Lower lobe of right lung (tissue), 2 donors: ENCODE measurements around the gene NSL1. TPM values are rescaled to one million over a fixed set of nuclear protein-coding genes. Genes with fewer than 3 reads are reported as not detected.

Experiments
- ATAC-seq, 2 donors: fragments of 200-7000 bp; cut with Tn5 transposase; one replicate each; pipeline ENCODE4 v1.9.1; 2020 to 2022; ENCODE audit warnings: mild to moderate bottlenecking in 2 of 2, moderate library complexity in 2 of 2
- DNase-seq: peaks from one replicate; pipeline ENCODE4 v3.0.0-alpha.2; 2020
- H3K27ac ChIP-seq: fragments of 200-600 bp; one replicate; pipeline ENCODE4 v1.8.0; 2022
- H3K27me3 ChIP-seq: fragments of 200-600 bp; one replicate; pipeline ENCODE4 v1.8.0; 2022; ENCODE audit warnings: low read depth
- H3K36me3 ChIP-seq: fragments of 200-600 bp; one replicate; pipeline ENCODE4 v1.8.0; 2022; ENCODE audit warnings: mild to moderate bottlenecking
- H3K4me1 ChIP-seq: fragments of 200-600 bp; one replicate; pipeline ENCODE4 v1.8.0; 2022
- H3K4me3 ChIP-seq: fragments of 200-600 bp; one replicate; pipeline ENCODE4 v1.8.0; 2022; ENCODE audit warnings: mild to moderate bottlenecking
- H3K9me3 ChIP-seq: fragments of 200-600 bp; one replicate; pipeline ENCODE4 v1.8.0; 2022
- intact Hi-C: fragments of 100-400 bp; cut with DNase I; formaldehyde crosslinking; loops from one replicate; pipeline ENCODE4 v1.11.0; 2022
- total RNA-seq: library from RNA; stranded (reverse); fragmentation: NEBNext Ultra II Directional; extraction: Animal tissue kit (Norgen Biotek cat#: 25700); gene quantifications from one replicate; pipeline ENCODE4 v1.2.1, GENCODE V29; 2021
- TF ChIP-seq, protein P1 (sequence below): fragments of 200-600 bp; IDR thresholded peaks from one replicate; pipeline ENCODE4 v1.8.0; 2022; ENCODE audit warnings: antibody characterized with exemption, mild to moderate bottlenecking
- donor health status: DM: no; HTN: yes; CAD: no; lungs with severe emphysema.

The NSL1 gene
- total RNA-seq, 1 donor from 2014 or later = 30.8 TPM

- H3K27ac ChIP-seq = no peak overlapping the region
- intact Hi-C loops = no loop called here
- DNase-seq (no peak), ATAC-seq (no peak)
- TF ChIP-seq, protein P1, sequence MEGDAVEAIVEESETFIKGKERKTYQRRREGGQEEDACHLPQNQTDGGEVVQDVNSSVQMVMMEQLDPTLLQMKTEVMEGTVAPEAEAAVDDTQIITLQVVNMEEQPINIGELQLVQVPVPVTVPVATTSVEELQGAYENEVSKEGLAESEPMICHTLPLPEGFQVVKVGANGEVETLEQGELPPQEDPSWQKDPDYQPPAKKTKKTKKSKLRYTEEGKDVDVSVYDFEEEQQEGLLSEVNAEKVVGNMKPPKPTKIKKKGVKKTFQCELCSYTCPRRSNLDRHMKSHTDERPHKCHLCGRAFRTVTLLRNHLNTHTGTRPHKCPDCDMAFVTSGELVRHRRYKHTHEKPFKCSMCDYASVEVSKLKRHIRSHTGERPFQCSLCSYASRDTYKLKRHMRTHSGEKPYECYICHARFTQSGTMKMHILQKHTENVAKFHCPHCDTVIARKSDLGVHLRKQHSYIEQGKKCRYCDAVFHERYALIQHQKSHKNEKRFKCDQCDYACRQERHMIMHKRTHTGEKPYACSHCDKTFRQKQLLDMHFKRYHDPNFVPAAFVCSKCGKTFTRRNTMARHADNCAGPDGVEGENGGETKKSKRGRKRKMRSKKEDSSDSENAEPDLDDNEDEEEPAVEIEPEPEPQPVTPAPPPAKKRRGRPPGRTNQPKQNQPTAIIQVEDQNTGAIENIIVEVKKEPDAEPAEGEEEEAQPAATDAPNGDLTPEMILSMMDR = no peak
- no peaks in the 10 kb centered on the region for H3K9me3 ChIP-seq
- H3K36me3 ChIP-seq = no peaks in the 10 kb centered on the region
- H3K4me3 ChIP-seq = no peak overlapping the region
- H3K27me3 ChIP-seq = no peaks in the 10 kb centered on the region
- peaks cover 49% of the 10 kb centered on the region for H3K4me1 ChIP-seq
Measured at GRCh38 chr1:212754193-212754592, 37.4 kb downstream of the NSL1 start.

- TF ChIP-seq, protein P1 = no peak
- no peaks in the 10 kb centered on the region for H3K9me3 ChIP-seq
- H3K4me3 ChIP-seq = no peak overlapping the region
- intact Hi-C loops = no loop called here
- no peaks in the 10 kb centered on the region for H3K36me3 ChIP-seq
- peaks cover 49% of the 10 kb centered on the region for H3K4me1 ChIP-seq
- H3K27ac ChIP-seq = no peak overlapping the region
- ATAC-seq (no peak), DNase-seq (no peak)
- no peaks in the 10 kb centered on the region for H3K27me3 ChIP-seq
Measured at GRCh38 chr1:212753749-212754148, 37.8 kb downstream of the NSL1 start.

DNA sequence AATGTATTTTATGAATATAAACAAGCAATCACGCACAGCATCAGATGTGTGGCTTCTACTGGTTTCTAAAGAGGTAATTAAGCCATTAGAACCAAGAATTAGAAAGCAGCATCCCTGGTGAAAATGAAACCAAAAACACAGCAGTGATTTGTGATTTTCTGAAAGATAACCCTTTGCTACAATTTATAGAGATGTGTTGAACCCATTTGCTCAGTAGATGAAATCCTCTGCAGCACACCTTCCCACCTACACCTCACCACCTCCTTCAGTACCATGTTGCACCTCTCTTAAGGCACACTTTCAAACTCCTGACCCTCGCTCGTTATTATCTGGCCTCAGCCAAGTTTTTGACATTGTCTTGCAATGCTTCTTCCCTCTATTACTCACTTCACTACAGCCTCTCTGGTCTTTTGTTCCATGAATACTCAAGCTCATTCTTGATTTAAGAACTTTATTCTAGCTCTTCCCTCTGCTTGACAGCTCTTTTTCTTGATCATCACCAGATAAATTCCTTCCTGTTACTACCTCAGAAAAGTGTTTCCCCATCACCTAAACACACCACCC, 38.6 kb downstream of the NSL1 start:
- peak in 1 of 2 donors; percentile 30 for ATAC-seq
- peak overlapping the region; percentile 1 for H3K4me3 ChIP-seq
- H3K4me1 ChIP-seq = peaks cover 49% of the 10 kb centered on the region
- no peaks in the 10 kb centered on the region for H3K36me3 ChIP-seq
- H3K9me3 ChIP-seq = no peaks in the 10 kb centered on the region
- TF ChIP-seq, protein P1 = no peak
- H3K27me3 ChIP-seq = no peaks in the 10 kb centered on the region
- H3K27ac ChIP-seq = no peak overlapping the region
- intact Hi-C loops = no loop called here
- no peak for DNase-seq

DNA sequence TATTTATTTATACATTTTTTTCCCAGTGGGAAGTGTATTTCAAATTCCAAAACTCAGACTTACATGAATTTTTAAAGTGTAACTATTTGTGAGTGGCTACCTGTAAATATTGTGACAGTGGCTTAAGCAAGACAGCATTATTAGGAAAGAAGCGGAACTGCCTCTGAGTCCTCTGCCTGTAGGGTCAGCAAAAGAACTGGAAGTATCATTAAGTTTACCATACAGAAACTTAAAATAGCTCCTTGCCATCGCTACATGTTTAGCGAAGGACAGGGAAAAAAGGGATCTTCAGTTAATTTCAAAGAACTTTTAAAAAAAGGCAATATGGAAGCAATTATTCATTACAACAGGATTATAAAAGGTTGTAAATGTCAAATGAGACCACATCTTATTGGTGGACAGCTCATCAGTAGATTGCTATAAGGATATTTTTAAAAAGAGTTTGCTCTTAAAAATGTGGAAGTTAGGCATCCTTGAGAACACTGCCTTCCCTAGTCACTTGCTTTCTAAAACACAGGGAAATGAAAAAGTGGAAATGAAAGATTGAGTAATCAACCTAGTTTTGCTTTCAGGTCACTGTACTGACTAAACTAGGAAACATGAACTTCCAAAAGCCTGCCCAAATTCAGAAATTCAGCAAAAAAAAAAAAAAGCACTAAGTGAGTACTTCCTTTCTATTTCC, 39.2 kb downstream of the NSL1 start:
- Histone ChIP-seq H3K36me3 (no peaks in the 10 kb centered on the region), H3K4me1 (peaks cover 49% of the 10 kb centered on the region), H3K9me3 (no peaks in the 10 kb centered on the region), H3K4me3 (peak overlapping the region; percentile 1), H3K27ac (no peak overlapping the region), H3K27me3 (no peaks in the 10 kb centered on the region)
- ATAC-seq (peak; percentile 76 to 77), DNase-seq (no peak)
- intact Hi-C loops = no loop called here
- TF ChIP-seq, protein P1 = no peak

DNA sequence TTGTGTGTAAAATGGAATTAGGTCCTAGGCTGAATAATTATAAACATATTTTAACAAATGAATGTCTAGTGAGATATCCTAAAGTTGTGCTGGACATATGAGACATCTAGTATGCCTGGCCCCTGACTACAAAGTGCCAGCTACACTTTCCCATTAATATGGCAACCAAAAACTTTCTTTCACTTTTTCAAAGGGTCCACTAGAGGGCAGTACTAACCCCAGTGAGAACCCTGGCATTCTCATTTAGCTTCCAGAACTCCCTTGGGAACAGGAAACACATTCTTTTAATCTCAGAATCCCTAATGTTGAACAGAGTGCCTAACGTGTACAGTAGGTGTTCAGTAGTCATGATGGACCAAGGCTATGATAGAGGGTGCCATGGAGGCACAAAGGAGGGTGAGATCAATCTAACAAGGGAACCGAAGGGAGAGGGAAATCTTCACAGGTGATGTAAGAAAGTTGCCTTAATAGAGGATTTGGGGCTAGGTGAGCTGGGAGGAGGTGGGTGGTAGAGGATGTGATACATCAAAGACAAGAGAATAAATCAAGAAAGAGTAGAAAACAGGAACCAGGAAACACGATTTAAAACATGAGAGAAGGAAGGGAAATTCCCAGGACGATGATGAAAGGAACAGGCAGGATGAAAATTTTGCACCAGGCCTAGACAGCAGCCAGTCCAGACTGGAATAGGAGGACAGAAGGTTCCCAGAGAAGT, 41.6 kb downstream of the NSL1 start:
- no peaks in the 10 kb centered on the region for H3K27me3 ChIP-seq
- H3K4me1 ChIP-seq = peaks cover 49% of the 10 kb centered on the region
- no peaks in the 10 kb centered on the region for H3K36me3 ChIP-seq
- H3K9me3 ChIP-seq = no peaks in the 10 kb centered on the region
- TF ChIP-seq, protein P1 = peak; percentile 76
- no peak overlapping the region for H3K27ac ChIP-seq
- no peak for DNase-seq
- peak; percentile 77 to 78 for ATAC-seq
- no peak overlapping the region for H3K4me3 ChIP-seq
- intact Hi-C loops = no loop called here
